HG03175 (cell line): ENCODE results near the gene SLC39A2.
"Not testable (repeated sequence)": the region's sequence is repeated elsewhere in the genome, so short reads cannot be mapped to it uniquely, and the experiment has no call there.

Source experiments
- ATAC-seq: cut with Tn5 transposase; IDR thresholded peaks from one replicate; pipeline ENCODE4 v1.9.1; 2021; ENCODE audit warnings: mild to moderate bottlenecking, moderate library complexity; ENCODE audit not compliant: unreplicated experiment

SLC39A2 gene

DNA sequence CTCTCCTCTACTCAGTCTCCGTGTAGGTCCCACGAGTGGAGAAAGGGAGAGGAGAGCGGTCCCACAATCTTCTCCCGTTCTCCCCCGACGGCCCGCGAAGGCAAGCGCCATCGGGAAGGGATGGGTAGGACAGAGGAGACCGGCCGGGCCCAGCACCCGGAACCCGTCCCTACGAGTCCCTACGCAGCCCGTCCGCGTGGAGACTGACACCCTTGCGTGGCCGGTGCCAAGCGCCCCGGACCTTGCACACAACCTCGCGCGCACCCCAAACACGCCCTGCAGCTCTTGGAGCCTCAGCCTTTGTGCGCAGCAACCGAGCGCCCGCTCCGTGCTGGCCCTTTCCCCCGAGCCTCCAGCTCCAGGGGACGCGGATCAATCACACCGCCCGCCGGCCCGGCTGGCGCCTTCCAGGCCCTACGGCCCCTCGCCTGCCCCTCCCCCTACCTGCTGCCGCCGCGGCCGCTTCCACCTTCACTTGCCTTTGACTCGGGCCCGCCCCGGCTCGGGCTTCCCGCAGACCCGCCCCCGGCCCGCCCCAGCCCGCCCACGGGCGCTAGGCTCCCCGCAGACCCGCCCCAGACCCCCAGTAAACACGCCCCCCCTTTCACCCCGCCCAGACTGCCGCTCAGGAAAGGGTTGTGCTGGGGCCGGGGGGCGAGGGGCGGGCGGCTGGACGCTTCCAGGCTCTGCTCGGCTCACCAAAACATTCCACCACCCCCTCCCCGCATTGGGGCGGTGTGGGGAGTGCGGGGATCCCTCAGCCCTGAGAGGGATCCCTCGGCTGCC lies 25.7 kb downstream of the SLC39A2 start, which contains the start of gene NDRG2:
Gene NDRG2 (minus strand): TSS at position 477 of the 786 bp plus-strand sequence. CDS start 1,746 bp downstream, outside the sequence.
- ATAC-seq = no peak

DNA sequence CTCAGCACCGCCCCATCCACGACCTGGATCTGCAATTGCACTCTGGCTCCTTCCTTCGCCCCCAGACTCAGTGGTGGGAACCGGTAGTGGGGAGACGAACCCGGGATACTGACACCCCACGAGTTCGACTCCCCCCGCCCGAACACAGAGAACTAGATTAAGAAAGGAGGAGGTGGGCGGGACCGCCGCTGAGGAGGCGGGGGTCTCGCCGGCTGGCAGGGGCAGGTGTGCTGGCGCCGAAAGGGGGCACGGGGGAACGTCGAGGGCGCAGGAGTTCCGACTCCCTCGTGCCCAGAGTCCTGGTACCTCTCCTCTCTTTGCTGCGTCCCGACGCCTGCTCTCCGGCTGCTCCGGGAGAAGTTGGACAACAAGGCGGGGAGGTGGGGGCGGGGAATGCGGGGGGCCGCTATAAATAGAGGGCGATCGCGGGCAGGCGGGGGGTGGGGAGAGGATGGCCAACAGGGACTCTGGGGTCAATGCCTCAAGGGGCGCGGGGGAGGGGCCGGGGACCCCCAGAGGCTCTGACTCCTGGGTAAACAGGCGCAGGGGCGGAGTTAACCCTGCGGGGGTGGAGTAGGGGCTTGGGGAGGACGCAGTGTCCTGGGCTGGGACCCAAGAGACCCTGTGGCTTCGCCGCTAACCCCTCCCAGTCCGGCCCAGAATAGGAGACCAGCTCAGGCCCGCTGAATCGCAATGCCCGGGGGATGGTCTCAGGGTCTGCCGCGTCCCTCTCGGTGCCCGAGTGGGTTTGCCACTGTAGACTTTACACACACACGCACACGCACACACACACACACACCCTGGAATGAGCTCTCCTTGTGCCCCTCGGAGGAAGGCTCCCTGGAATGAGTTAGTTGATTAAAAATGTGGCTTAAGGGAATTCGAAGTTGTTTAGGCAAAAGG lies 26.5 kb downstream of the SLC39A2 start:
- ATAC-seq = no peak

DNA sequence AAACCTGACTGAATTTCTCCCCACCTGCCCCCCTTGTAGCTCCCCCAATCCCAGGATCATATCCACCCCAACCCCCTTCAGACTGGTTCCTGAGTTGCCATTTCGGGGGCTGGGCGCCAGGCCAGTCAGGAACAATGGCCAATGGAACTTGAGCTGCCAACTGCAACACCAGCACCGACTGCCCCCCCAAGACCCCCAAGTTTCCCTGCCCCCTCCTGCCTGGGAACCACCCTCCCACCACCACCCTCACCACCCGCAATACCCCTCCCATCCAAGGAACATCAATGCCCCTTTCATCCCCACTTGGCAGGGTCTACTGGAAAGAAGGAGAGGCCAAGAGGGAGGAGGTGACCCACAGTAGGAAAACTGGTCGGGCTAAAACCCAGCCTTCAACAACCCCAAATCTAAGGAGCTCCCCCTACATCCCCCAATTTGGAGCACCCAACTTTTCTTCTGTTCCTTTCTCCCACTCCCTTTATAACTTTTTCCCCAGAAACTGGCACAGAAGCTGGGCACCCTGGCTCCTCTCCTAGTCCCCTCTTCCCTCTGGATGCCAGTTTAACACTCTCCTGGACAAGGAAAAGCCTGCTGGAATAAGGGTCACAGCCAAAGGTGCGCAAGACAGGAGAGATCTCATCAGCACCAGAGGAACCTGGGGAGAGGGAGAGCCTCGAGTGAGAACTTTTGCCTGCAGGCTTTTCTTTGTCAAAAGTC lies 27.3 kb downstream of the SLC39A2 start:
- ATAC-seq = no peak

DNA sequence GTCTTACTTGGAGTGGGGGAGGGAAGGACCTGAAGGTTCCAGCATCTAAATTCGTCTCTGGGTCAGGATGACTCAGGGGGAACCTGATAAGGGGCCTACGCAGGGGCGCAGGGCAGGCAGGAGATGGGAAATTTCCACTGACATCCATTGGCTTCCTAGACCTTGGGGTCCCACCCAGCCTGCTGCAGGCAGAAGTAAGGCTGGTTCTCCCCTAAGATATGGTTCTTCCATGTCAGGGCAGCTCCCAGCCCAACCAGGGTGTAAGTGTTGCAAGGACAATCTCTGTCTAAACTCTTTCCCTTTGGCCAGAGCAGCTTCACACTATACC lies 27.9 kb downstream of the SLC39A2 start:
- ATAC-seq = no peak

DNA sequence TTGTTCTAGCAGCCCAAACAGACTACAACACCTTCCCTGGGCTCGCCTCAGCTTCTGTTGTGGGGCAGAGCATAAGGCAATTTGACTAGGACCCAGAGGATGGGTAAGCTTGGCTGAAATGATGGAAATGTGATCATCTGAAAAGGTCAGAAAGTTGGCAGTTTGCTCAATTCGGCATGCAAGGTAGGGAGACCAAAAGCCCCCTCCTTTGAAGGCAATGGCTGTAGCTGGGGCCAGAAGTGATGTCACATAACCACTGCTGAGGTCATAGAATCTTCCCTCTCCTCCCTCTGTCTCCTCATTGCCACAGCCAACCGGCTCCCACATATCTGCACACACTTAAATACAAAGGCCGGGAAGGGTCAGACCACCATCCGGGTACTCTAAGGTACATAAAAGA lies 30.8 kb downstream of the SLC39A2 start, which contains the start of gene TPPP2:
Gene TPPP2 (plus strand): TSS at position 301 of the 400 bp plus-strand sequence. CDS start 365 bp downstream, outside the sequence.
- ATAC-seq = no peak

DNA sequence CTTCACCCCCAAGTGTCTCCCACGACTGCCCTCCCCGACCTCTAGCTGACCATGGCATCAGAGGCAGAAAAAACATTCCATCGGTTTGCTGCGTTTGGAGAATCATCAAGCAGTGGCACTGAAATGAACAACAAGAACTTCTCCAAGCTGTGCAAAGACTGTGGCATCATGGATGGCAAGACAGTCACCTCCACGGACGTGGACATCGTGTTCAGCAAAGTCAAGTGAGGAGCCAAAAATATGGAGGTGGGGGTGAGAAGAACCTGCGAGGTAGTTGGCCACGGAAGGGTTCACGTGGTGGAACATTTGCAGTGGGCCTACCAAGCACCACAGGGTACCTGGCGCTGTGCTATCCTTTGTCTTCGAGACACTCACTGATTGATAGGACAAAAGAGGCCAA lies 31.4 kb downstream of the SLC39A2 start:
- ATAC-seq = no peak

DNA sequence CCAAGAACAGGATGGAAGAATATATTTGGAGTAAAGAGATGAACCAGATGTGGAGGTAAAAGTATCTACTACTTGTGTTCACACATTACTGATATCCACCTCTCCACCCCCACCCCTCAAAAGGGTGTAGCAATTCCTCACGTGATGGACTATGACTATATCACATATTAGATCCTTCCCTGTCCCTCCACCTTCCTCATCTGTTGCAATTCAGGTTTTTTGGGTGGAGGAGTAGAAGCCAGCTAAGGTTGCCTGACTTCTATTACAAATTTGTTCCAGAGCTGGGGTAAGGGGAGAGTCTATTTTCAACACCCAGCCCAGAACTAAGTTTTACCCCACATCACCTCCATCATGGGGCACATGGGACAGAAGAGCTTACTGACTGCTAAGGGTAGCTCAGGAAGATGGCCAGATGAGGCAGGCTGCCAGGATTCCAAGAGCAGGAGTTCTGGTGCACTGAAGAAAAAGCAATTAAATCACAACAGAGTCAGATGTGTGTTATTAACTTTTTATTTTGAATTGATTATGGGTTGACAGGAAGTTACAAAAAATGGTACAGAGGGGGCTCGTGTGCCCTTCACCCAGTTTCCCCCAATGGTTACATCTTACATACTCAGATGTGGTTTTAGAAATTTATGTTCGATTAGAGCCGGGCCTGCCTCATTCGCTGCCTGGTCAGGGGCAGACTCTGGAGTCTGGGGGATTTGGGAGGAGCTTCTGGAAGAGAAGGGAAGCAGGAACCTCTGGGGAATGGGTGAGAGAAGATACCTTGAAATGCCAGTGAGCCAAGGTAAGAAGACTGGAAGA lies 33.4 kb downstream of the SLC39A2 start:
- ATAC-seq = no peak

DNA sequence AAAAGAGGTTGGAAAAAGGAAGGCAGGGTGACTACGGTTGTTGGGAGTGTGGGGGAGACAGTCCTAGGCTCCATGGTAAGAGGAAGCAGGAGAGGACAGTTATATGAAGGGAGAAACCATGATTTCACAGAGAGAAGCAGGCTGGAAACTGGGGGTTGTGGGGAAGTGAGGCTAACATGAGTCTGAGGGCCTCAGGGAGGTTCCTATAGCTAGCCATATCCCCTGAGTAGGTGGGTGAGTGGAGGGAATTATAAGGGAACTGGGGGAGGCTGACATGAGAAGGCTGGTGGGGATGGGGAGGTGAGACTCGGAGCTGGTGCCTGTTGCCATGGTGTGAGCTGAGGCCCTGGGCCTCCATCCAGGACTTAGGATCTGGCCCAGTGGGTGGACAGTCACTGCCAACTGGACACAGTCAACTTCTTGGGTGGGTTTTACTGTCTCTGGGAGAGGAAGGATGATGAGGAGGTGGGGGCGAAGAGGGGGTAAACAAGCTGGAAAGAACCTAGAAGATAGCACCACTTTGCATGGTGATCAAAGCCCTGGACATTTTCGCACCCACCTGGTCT lies 34.1 kb downstream of the SLC39A2 start:
- ATAC-seq = no peak

DNA sequence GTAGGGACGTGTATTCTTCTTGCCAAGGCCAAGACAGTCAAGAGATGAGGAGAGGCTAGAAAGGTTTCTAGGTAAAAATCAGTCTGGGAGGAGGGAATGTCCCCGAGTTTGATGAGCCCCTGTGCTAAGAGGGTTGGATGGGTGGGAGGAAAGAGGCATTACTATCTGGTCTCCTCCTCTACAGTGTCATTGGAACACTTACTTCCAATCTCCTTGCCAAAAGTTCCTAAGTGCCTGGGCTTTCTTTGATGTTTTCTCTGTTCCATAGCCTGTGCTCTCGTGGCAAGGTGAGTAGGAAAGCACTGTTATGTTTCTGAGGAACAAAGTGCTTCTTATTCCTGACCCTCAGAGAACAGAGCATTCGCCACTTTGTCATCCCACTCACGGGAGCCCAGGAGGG lies 35.6 kb downstream of the SLC39A2 start, which contains the start of gene RNASE13:
Gene RNASE13 (minus strand): TSS at position 101 of the 400 bp plus-strand sequence. CDS start 519 bp downstream, outside the sequence.
- ATAC-seq = no peak

DNA sequence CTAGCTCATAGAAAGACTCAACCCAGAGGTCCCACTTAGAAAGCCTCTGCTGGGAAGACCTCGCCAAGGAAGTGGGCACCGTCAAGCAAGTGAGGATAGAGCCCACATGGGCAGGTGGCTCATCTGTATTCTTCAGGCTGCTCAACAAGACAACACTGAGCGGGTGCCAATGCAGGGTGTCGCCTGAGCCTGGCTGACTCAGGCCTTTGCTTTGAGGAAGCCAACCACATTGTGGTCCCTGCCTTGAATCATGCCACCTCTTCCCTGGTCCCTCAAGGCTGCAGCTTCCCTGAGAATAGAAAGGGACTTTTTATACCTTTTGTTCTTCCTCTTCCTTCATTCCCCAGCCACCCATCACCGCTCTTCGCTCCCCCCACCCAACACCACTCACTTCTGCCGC lies 37.7 kb downstream of the SLC39A2 start:
- ATAC-seq = no peak

DNA sequence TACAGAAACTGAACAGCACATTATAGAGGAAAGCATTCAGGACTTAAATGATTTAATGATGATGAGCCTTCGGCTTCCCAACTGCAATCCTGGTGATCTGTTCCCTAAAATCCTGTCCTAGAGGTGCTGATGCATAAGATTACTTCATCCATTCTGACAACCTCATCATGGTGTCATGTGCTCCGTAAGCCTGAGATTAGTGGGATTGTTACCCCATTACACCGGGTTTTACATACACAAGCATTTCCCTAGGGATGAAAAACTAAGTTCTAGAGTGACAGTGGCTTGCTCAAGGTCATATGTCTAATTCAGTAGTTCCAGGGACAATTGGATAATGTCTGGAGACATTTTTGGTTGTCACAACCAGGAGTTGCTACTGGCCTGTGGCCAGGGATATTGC lies 38.1 kb downstream of the SLC39A2 start:
- ATAC-seq = no peak

DNA sequence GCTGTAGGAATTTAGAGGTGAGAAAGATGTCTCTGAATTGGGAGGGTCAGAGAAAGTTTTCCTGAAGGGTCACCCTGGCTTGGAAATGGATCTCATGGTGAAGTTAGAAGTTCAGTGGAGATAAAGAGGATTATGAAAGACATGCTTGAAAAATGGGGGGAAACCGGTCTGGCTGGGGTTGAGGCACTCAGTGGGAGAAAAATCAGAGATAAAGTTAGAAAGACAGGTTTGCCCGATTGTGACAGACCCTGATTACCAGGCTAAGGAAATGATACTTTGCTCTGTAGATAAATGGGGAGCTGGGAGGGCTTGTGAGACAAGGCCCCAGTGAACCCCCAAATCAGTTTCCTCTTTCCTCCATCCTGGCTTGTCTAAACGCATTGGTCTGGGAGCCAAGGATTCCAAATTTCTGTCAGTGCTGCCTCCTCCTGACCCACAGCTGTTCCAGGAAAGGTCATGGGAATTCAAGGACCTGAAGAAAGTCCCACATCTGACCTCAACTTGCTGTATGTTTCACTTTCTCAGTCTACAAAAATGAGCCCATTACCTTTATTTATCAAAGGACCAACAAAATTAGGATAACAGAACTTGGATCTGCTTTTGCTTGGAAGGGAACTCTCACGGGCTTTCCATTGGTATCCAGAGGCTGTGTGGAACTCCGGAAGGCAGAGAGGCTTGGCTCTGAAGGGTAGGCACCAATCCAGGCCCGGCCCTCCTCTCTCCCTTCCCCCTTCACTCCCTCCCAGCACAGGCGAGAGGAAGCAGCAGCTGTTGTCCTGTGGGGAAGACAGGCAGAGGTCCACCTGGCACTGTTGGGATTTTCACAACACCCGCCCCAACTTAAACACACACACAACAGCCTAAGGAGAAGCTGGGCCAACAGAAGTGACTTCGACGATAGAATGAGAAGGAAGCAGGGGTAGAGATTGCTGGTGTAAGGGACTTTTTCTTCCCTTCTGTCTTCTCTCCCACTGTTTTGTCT lies 39.6 kb downstream of the SLC39A2 start:
- ATAC-seq = no peak

DNA sequence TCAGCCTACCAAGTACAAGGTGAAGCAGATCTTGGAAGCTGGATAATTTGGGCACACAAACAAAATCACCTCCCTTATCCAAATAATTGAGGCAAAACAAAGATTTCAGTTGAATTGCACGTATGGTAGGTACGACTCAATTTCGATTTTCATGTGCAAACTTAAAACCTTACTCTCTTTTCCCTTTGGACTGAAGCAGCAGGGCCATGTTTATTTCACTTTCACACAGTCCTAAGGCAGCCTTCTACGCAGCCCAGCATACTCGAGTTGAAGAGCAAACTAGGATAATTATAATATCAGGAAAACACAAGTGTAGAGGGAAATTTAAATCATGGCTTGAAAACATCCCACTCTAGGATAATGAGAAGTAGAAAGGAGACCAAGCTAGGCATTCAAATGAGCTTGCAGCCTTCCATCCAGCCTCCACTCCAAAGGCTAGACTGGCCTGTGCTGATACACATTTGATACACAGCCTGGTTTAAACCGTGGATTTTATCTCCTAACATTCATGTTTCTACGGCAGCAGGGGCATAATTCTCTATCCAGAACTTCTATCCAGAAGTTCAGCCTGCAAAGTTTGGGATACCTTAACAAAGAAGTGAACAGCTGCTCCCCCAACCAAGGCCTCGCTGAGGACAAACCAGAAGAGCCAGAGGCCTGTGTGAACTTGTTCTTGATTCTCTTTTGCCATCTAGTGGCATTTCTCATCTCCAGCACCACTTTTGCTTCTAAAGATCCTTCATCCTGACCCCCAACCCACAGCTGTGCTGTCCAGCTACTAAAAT lies 40.7 kb downstream of the SLC39A2 start:
- no peak for ATAC-seq

DNA sequence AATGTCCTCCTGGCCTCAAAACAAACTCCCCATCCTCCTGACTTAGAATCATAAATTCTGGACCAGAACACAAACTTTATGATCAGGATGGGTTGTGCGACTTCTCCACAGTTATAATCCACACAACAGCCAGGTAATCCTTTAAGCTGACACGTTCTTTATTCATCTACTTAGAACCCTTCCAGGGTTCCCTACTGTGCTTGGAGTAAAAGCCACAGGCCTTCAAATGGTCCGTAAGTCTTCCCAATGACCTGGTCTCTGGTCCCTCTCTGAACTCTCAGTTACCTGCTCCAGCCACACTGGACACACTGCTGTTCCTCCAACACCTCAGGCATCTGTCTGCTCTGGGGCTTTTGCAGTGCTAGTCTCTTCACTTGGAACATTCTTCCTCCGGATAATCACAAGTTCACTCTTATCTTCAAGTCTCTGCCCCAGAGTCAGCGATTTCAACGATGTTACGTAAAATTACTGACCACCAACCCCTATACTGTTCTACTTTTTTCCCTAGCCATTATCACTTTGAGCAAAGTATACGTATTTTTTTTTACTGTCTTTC lies 41.4 kb downstream of the SLC39A2 start:
- ATAC-seq = no peak

DNA sequence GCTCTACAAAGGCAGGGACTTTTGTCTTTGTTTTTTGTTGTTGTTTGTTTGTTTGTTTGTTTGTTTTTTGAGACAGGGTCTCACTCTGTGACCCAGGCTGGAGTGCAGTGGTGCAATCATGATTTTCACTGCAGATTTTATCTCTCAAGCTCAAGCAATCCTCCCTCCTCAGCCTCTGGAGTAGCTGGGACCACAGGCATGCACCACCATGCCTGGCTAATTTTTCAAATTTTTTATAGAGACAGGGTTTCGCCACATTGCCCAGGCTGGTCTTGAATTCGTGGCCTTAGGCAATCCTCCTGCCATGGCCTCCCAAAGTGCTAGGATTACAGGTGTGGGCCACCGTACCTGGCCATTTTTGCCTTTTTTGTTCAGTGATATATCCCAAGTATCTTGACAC lies 41.8 kb downstream of the SLC39A2 start:
- not testable (repeated sequence) for ATAC-seq

DNA sequence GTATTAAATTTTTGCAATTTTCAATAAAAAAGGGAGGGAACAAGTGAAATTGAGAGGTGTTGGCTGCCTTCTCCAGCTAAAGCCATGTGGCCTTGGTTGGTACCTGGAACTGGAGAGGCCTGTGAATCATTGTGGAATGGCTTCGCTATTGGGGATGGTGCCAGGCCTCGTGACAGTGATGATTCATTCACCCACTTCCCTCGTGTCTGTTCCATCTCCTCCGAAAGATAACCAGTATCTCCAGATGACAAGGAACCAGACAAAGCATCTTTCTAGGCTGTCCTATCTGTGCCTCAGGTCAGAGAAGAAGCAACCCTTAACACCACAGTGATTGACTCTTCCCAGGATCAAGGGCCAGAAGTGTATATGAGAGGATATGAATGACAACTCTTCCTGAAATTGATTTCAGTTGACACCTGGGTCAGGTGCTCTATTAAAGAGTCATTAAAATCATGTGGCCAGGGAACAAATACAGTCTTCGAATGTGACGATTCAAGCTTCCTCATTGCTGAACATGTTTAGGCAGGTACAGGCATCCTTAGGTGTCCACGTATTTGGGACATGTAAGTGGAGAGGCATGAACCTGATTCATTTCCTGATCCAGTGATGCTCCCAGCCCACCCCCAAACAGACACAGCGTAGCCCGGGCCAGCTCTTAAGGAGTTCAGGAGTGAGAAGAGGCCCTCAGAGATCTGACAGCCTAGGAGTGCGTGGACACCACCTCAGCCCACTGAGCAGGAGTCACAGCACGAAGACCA lies 42.8 kb downstream of the SLC39A2 start, which contains the start of gene RNASE7:
Gene RNASE7 (plus strand): TSS at position 687 of the 758 bp plus-strand sequence. CDS start 631 bp downstream, outside the sequence.
- ATAC-seq = no peak

DNA sequence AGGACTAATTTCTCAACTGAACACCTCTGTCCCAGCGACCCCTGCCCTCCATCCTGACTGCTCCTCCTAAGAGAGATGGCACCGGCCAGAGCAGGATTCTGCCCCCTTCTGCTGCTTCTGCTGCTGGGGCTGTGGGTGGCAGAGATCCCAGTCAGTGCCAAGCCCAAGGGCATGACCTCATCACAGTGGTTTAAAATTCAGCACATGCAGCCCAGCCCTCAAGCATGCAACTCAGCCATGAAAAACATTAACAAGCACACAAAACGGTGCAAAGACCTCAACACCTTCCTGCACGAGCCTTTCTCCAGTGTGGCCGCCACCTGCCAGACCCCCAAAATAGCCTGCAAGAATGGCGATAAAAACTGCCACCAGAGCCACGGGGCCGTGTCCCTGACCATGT lies 43.8 kb downstream of the SLC39A2 start:
- ATAC-seq = no peak
